GM23338 (cell line): ENCODE results near the gene MCTP1. TPM values are rescaled to one million over a fixed set of nuclear protein-coding genes. Genes with fewer than 3 reads are reported as not detected.

Experiments
- ATAC-seq: fragments of 200-7000 bp; cut with Tn5 transposase; 3 replicates; pipeline ENCODE4 v1.9.1; 2020
- DNase-seq: peaks from one replicate; pipeline ENCODE4 v3.0.0-alpha.2; 2015; ENCODE audit warnings: low spot score
- H2AFZ ChIP-seq: fragments of 200-600 bp; sonication (generic); 2 replicates; pipeline ENCODE4 v1.8.0; 2016; ENCODE audit warnings: antibody characterized with exemption, mild to moderate bottlenecking, moderate library complexity
- H3F3A ChIP-seq: fragments of 200-600 bp; sonication (generic); replicated peaks from 2 replicates; pipeline ENCODE4 v1.8.0; 2017; ENCODE audit warnings: antibody characterized with exemption, mixed run types, low read depth
- H3K27ac ChIP-seq: fragments of 200-600 bp; sonication (generic); 2 replicates; pipeline ENCODE4 v1.6.1; 2016; ENCODE audit warnings: low read depth
- H3K27me3 ChIP-seq: fragments of 200-600 bp; sonication (generic); 2 replicates; pipeline ENCODE4 v1.8.0; 2016; ENCODE audit warnings: mild to moderate bottlenecking, mixed run types, moderate library complexity; ENCODE audit not compliant: insufficient read depth
- H3K36me3 ChIP-seq: fragments of 200-600 bp; sonication (generic); 2 replicates; pipeline ENCODE4 v1.8.0; 2016; ENCODE audit warnings: mild to moderate bottlenecking; ENCODE audit not compliant: insufficient read depth
- H3K4me1 ChIP-seq: fragments of 200-600 bp; sonication (generic); 2 replicates; pipeline ENCODE4 v1.8.0; 2016; ENCODE audit warnings: mild to moderate bottlenecking, moderate library complexity; ENCODE audit not compliant: insufficient read depth
- H3K4me2 ChIP-seq: fragments of 200-600 bp; sonication (generic); 2 replicates; pipeline ENCODE4 v1.7.1; 2017; ENCODE audit warnings: mixed run types
- H3K4me3 ChIP-seq: fragments of 200-600 bp; sonication (generic); 2 replicates; pipeline ENCODE4 v1.6.1; 2016; ENCODE audit warnings: mixed run types
- H3K79me2 ChIP-seq: fragments of 200-600 bp; sonication (generic); replicated peaks from 2 replicates; pipeline ENCODE4 v1.8.0; 2017; ENCODE audit warnings: mild to moderate bottlenecking; ENCODE audit not compliant: insufficient read depth
- H3K9me2 ChIP-seq: fragments of 200-600 bp; sonication (generic); 2 replicates; pipeline ENCODE4 v1.8.0; 2017; ENCODE audit not compliant: insufficient read depth
- H4K20me1 ChIP-seq: fragments of 200-600 bp; sonication (generic); replicated peaks from 2 replicates; pipeline ENCODE4 v1.8.0; 2017; ENCODE audit warnings: mild to moderate bottlenecking; ENCODE audit not compliant: insufficient read depth
- H3K27ac Mint-ChIP-seq: 2 replicates; pipeline ENCODE4 v1.8.0; 2020; ENCODE audit warnings: inconsistent platforms, mild to moderate bottlenecking, moderate library complexity, mixed read lengths
- H3K27me3 Mint-ChIP-seq: 3 replicates; pipeline ENCODE4 v1.8.0; 2022; ENCODE audit warnings: low read depth, mild to moderate bottlenecking, moderate library complexity, mixed read lengths, inconsistent platforms; ENCODE audit not compliant: insufficient read depth, poor library complexity
- H3K36me3 Mint-ChIP-seq: 3 replicates; pipeline ENCODE4 v1.8.0; 2021; ENCODE audit warnings: low read depth, mild to moderate bottlenecking, inconsistent platforms, moderate library complexity, mixed read lengths
- H3K4me1 Mint-ChIP-seq: 3 replicates; pipeline ENCODE4 v1.8.0; 2020; ENCODE audit warnings: mild to moderate bottlenecking, inconsistent platforms, mixed read lengths
- H3K4me3 Mint-ChIP-seq: 3 replicates; pipeline ENCODE4 v1.8.0; 2021; ENCODE audit warnings: moderate library complexity, mild to moderate bottlenecking, inconsistent platforms, mixed read lengths
- H3K9me3 Mint-ChIP-seq: 3 replicates; pipeline ENCODE4 v1.8.0; 2020; ENCODE audit warnings: moderate library complexity, mild to moderate bottlenecking, inconsistent platforms, mixed read lengths
- CREB1 ChIP-seq: fragments of 250-450 bp; sonication (Bioruptor Pico); IDR thresholded peaks from 2 replicates; pipeline ENCODE4 v1.5.0; 2020; ENCODE audit warnings: low read depth, mild to moderate bottlenecking, moderate library complexity
- EZH2 ChIP-seq: fragments of 200-600 bp; sonication (generic); IDR thresholded peaks from one replicate; pipeline ENCODE4 v1.8.0; 2017; ENCODE audit warnings: antibody characterized with exemption, mild to moderate bottlenecking, low read depth; ENCODE audit not compliant: unreplicated experiment
- EZH2phosphoT487 ChIP-seq: fragments of 200-600 bp; sonication (generic); IDR thresholded peaks from one replicate; pipeline ENCODE4 v1.8.1; 2018; ENCODE audit warnings: antibody characterized with exemption; ENCODE audit not compliant: unreplicated experiment
- JUNB ChIP-seq: IDR thresholded peaks from one replicate; pipeline ENCODE4 v1.6.1; 2016; ENCODE audit warnings: antibody characterized with exemption; ENCODE audit not compliant: unreplicated experiment
- STAT1 ChIP-seq: IDR thresholded peaks from one replicate; pipeline ENCODE4 v1.6.1; 2016; ENCODE audit warnings: antibody characterized with exemption; ENCODE audit not compliant: unreplicated experiment
- polyA plus RNA-seq: library from polyadenylated mRNA; unstranded; fragments of >200 nt; fragmentation: Nextera tagmentation; extraction: Ambion mirVana; gene quantifications from 2 replicates; pipeline ENCODE4 v1.2.1, GENCODE V29; 2016
- total RNA-seq: library from RNA; depleted of rRNA; stranded (reverse); fragments of >200 nt; shearing (Covaris generic); gene quantifications from 2 replicates; pipeline ENCODE4 v1.2.3, GENCODE V29; 2014
- TF ChIP-seq, protein P1 (sequence below): fragments of 250-450 bp; sonication (Bioruptor Pico); IDR thresholded peaks from 2 replicates; pipeline ENCODE4 v1.5.0; 2020; ENCODE audit warnings: mild to moderate bottlenecking, moderate library complexity

The MCTP1 gene
- total and polyA plus RNA-seq, 2 experiments from 2014 or later, result 3.7 to 4.2 TPM

DNA sequence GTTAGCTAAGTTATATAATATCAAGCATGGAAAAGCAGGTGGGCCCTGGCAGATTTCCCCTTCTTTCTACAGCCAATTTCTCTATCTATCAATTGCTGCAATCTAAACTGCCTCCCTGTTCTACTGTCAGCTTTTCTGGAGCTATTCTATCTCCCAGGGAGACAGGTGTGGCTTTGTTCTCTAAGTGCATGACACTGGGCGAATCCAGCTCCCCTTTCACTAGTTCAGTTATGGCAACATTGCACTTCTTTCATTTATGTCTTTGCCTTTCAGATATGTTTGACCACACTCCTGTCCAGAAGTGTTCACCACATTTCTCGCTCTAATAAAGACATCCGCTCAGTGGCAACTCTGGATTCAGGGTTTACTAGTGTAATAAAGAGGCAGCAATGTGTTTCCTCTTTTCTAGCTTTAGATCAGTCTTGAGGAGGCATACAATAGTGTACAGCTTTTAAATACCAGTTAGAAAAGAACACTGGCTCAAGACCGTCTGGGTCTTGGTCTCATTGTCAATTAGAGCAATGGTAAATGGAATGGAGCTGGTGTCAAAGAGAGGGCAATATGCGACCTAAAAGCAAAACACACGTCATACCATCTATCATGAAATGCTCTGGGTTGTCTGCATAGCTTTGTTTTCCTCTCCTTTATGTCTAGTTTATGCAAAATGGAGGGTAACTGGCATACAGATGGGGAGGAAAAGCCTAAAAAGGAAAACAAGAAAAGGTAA lies 469.4 kb downstream of the MCTP1 start:
- H3K4me3 Mint-ChIP-seq, result no peak overlapping the region
- TF ChIP-seq STAT1, result no peak
- TF ChIP-seq JUNB, result no peak
- no peak for TF ChIP-seq EZH2
- no peak for TF ChIP-seq CREB1
- no peak for TF ChIP-seq EZH2phosphoT487
- TF ChIP-seq, protein P1, sequence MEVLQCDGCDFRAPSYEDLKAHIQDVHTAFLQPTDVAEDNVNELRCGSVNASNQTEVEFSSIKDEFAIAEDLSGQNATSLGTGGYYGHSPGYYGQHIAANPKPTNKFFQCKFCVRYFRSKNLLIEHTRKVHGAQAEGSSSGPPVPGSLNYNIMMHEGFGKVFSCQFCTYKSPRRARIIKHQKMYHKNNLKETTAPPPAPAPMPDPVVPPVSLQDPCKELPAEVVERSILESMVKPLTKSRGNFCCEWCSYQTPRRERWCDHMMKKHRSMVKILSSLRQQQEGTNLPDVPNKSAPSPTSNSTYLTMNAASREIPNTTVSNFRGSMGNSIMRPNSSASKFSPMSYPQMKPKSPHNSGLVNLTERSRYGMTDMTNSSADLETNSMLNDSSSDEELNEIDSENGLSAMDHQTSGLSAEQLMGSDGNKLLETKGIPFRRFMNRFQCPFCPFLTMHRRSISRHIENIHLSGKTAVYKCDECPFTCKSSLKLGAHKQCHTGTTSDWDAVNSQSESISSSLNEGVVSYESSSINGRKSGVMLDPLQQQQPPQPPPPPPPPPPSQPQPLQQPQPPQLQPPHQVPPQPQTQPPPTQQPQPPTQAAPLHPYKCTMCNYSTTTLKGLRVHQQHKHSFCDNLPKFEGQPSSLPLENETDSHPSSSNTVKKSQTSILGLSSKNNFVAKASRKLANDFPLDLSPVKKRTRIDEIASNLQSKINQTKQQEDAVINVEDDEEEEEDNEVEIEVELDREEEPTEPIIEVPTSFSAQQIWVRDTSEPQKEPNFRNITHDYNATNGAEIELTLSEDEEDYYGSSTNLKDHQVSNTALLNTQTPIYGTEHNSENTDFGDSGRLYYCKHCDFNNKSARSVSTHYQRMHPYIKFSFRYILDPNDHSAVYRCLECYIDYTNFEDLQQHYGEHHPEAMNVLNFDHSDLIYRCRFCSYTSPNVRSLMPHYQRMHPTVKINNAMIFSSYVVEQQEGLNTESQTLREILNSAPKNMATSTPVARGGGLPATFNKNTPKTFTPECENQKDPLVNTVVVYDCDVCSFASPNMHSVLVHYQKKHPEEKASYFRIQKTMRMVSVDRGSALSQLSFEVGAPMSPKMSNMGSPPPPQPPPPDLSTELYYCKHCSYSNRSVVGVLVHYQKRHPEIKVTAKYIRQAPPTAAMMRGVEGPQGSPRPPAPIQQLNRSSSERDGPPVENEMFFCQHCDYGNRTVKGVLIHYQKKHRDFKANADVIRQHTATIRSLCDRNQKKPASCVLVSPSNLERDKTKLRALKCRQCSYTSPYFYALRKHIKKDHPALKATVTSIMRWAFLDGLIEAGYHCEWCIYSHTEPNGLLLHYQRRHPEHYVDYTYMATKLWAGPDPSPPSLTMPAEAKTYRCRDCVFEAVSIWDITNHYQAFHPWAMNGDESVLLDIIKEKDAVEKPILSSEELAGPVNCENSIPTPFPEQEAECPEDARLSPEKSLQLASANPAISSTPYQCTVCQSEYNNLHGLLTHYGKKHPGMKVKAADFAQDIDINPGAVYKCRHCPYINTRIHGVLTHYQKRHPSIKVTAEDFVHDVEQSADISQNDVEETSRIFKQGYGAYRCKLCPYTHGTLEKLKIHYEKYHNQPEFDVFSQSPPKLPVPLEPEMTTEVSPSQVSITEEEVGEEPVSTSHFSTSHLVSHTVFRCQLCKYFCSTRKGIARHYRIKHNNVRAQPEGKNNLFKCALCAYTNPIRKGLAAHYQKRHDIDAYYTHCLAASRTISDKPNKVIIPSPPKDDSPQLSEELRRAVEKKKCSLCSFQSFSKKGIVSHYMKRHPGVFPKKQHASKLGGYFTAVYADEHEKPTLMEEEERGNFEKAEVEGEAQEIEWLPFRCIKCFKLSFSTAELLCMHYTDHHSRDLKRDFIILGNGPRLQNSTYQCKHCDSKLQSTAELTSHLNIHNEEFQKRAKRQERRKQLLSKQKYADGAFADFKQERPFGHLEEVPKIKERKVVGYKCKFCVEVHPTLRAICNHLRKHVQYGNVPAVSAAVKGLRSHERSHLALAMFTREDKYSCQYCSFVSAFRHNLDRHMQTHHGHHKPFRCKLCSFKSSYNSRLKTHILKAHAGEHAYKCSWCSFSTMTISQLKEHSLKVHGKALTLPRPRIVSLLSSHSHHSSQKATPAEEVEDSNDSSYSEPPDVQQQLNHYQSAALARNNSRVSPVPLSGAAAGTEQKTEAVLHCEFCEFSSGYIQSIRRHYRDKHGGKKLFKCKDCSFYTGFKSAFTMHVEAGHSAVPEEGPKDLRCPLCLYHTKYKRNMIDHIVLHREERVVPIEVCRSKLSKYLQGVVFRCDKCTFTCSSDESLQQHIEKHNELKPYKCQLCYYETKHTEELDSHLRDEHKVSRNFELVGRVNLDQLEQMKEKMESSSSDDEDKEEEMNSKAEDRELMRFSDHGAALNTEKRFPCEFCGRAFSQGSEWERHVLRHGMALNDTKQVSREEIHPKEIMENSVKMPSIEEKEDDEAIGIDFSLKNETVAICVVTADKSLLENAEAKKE (CRISPR knock-in tag), result no peak

More for the DNA sequence above, 469.4 kb downstream of the MCTP1 start:
- Histone ChIP-seq H3K79me2 (no peaks in the 10 kb centered on the region), H2AFZ (no peak overlapping the region), H3K4me1 (no peaks in the 10 kb centered on the region), H3K4me3 (no peak overlapping the region), H4K20me1 (no peaks in the 10 kb centered on the region), H3K9me2 (no peaks in the 10 kb centered on the region; the same call in 1 of the 2 replicates), H3K27me3 (no peaks in the 10 kb centered on the region), H3K4me2 (no peak overlapping the region), H3K36me3 (no peaks in the 10 kb centered on the region), H3F3A (no peaks in the 10 kb centered on the region), H3K27ac (no peak overlapping the region)
- Mint-ChIP-seq H3K27ac (no peak overlapping the region), H3K9me3 (no peaks in the 10 kb centered on the region), H3K27me3 (no peaks in the 10 kb centered on the region), H3K36me3 (no peaks in the 10 kb centered on the region), H3K4me1 (no peaks in the 10 kb centered on the region)
- DNase-seq (no peak), ATAC-seq (no peak)
